WERI-Rb-1 (cell line): ENCODE data around the gene ST8SIA5.

Experiments
- DNase-seq: peaks from one replicate; pipeline ENCODE4 v3.0.0-alpha.2; 2020
- H3K27ac ChIP-seq: fragments of 250-450 bp; sonication (Bioruptor Pico); 2 replicates; pipeline ENCODE4 v1.5.1; 2020; ENCODE audit warnings: mild to moderate bottlenecking, moderate library complexity
- H3K27me3 ChIP-seq: fragments of 250-450 bp; sonication (Bioruptor Pico); 2 replicates; pipeline ENCODE4 v1.5.1; 2021; ENCODE audit warnings: mild to moderate bottlenecking, low read depth, moderate library complexity; ENCODE audit not compliant: insufficient read depth, severe bottlenecking
- H3K36me3 ChIP-seq: fragments of 250-450 bp; sonication (Bioruptor Pico); 2 replicates; pipeline ENCODE4 v1.5.1; 2020; ENCODE audit warnings: mild to moderate bottlenecking, moderate library complexity
- H3K4me3 ChIP-seq: 2 replicates; pipeline ENCODE4 v1.5.1; 2011; ENCODE audit warnings: low read depth, mild to moderate bottlenecking, control low read depth, low read length
- H3K9me3 ChIP-seq: fragments of 250-450 bp; sonication (Bioruptor Pico); 2 replicates; pipeline ENCODE4 v1.5.1; 2021; ENCODE audit warnings: mild to moderate bottlenecking, moderate library complexity; ENCODE audit not compliant: severe bottlenecking
- CTCF ChIP-seq: IDR thresholded peaks from 2 replicates; pipeline ENCODE4 v1.5.1; 2011; ENCODE audit warnings: low read depth, mild to moderate bottlenecking, control low read depth, inconsistent platforms, low read length

The ST8SIA5 gene

DNA sequence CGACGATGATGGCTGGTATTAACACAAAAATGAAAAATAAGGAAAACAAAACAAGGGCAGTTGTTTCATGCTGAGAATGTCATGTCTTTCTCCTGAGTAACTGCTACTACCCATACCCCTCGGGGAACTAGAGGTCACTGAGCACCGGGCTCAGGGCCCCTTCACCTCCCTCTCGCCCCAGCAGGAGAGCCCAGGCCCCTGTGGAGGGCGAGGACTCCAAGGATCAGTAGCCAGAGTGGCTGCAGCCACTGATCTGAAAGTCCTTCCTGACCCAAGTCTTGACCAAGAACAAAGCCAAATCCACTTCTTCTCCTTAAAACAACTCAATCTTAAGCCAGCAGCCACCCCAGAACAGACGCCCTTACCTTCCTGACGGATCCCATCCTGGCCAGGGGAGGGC is 25.5 kb downstream of the ST8SIA5 start:
- Histone ChIP-seq H3K27ac (no peak overlapping the region), H3K36me3 (no peaks in the 10 kb centered on the region), H3K4me3 (no peak overlapping the region), H3K27me3 (no peaks in the 10 kb centered on the region), H3K9me3 (peaks cover 19% of the 10 kb centered on the region)
- DNase-seq: no peak
- no peak for TF ChIP-seq CTCF

GRCh38 chr18:46728219-46728930 is 28.5 kb downstream of the ST8SIA5 start:
- no peak for DNase-seq

DNA sequence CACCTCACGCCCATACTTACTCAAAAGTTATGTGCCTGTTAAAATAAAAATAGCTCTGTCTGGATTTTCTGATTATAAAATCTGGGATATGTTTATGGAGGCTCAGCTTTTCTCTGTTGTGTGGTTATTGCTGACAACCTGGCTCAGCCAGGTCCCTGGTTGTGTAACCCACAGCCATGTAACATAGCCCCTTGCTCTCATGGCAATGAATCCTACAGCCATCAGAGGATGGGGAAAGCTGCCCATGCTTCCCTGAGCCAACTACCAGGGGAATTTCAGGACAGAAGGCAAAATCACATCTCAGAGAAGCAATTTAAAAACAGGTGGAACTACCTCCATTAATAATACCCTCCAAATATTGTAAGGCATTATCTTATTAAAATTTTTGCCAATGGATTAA is 29.7 kb downstream of the ST8SIA5 start:
- H3K9me3 ChIP-seq: peaks cover 19% of the 10 kb centered on the region
- no peak for DNase-seq
- H3K4me3 ChIP-seq: no peak overlapping the region
- no peak overlapping the region for H3K27ac ChIP-seq
- TF ChIP-seq CTCF: no peak
- no peaks in the 10 kb centered on the region for H3K27me3 ChIP-seq
- H3K36me3 ChIP-seq: no peaks in the 10 kb centered on the region

More at GRCh38 chr18:46728219-46728930, 28.5 kb downstream of the ST8SIA5 start:
- Histone ChIP-seq H3K36me3 (no peaks in the 10 kb centered on the region), H3K27me3 (no peaks in the 10 kb centered on the region), H3K4me3 (no peak overlapping the region), H3K9me3 (peaks cover 19% of the 10 kb centered on the region), H3K27ac (no peak overlapping the region)
- no peak for TF ChIP-seq CTCF

DNA sequence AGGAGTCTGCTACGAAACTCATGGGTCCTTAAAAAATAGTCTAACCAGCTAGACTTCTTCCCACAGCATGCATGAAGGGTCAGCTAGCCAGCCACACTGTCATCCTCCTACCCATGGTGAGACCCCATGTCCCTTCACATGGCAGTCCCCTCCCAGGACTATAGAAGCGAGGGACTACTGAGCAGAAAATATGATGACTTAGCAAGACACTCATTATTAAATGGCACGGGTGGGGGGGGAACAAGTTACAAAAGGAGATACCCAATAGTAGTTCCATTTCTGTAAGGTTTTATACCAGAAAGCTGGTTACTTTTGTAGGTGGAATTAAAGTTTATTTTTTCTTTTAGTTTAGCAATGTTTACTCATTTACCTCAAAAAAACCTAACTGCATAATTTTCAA is 31.5 kb downstream of the ST8SIA5 start:
- TF ChIP-seq CTCF: no peak
- H3K4me3 ChIP-seq: no peak overlapping the region
- peaks cover 9% of the 10 kb centered on the region for H3K9me3 ChIP-seq
- no peak for DNase-seq
- no peaks in the 10 kb centered on the region for H3K27me3 ChIP-seq
- H3K27ac ChIP-seq: no peak overlapping the region
- no peaks in the 10 kb centered on the region for H3K36me3 ChIP-seq

DNA sequence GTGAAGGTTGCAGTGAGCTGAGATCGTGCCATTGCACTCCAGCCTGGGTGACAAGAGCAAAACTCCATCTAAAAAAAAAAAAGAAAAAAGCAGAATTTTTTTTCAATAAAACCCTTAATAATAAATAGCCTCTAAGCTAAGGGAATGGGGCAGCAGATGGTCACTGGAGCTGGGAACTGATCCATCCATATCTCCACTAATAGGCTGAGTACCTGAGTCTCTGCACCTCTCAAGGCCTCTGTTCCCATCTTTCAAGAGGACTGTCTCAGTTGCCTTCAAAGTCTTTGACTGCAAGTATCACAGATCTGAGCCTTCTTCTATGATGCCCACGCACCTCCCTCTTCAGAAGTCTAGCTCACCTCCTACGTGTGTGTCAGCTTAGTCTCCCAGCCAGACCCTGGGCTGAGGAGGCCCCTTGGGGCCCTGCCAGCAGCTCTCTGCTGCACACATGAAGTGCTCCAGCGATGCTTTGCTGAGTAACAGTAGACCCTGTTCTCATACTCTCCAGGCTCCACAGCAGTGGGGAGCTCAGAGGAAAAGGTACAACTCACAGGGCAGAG is 32.9 kb downstream of the ST8SIA5 start:
- H3K36me3 ChIP-seq: no peaks in the 10 kb centered on the region
- DNase-seq: no peak
- no peak overlapping the region for H3K4me3 ChIP-seq
- no peaks in the 10 kb centered on the region for H3K9me3 ChIP-seq
- H3K27ac ChIP-seq: no peak overlapping the region
- no peaks in the 10 kb centered on the region for H3K27me3 ChIP-seq
- TF ChIP-seq CTCF: no peak

DNA sequence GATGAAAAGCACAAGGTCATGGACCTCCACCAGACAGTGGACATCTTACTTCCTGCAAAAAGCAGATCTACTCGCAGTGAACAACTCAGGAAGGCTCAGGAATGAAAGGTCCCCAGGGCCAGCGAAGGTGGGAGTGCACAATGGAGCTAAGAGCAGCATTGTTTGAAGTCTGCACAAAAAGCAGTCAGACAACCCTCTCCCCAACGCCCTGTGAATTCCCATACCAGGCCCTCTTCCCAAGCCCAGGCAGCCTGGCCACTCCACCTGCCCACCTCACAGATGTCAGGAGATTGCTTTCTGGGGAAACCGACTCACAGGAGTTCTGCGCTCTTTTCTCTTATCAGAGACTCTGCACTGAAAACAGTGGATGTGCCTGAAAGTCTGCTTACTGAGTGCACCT is 34.8 kb downstream of the ST8SIA5 start:
- Histone ChIP-seq H3K27me3 (no peaks in the 10 kb centered on the region), H3K9me3 (no peaks in the 10 kb centered on the region), H3K4me3 (no peak overlapping the region), H3K27ac (no peak overlapping the region), H3K36me3 (no peaks in the 10 kb centered on the region)
- DNase-seq: no peak
- no peak for TF ChIP-seq CTCF
